ENCODE results near the gene MLEC.

MLEC gene

GRCh38 chr12:120711411-120711810, 24.5 kb downstream of the MLEC start:
- Histone ChIP-seq H4K20me1 (ENCODE audit: insufficient read depth, low read length) (no peaks in the 10 kb centered on the region), H3K79me2 (ENCODE audit: insufficient read depth, low read length) (no peaks in the 10 kb centered on the region), H3K36me3 (ENCODE audit: insufficient read depth, low read length) (peaks cover 28% of the 10 kb centered on the region), H3K9me2 (ENCODE audit: low read depth, low read length) (no peaks in the 10 kb centered on the region), H3K4me1 (ENCODE audit: insufficient read depth, low read length, severe bottlenecking) (peaks cover 29% of the 10 kb centered on the region), H3K9ac (ENCODE audit: low read length) (peak overlapping the region; percentile 91), H2AFZ (ENCODE audit: low read length) (no peak overlapping the region), H3F3A (ENCODE audit: insufficient read depth, low read length) (peaks cover 3% of the 10 kb centered on the region; the same call in 1 of the 2 replicates), H3K9me3 (ENCODE audit: low read length) (no peaks in the 10 kb centered on the region), H3K4me3 (ENCODE audit: low read depth, low read length, poor library complexity, severe bottlenecking) (peak overlapping the region; percentile 89), H3K27ac (ENCODE audit: low read depth, low read length, poor library complexity, severe bottlenecking) (peak overlapping the region; percentile 45), H3K27me3 (ENCODE audit: insufficient read depth, low read length) (no peaks in the 10 kb centered on the region), H3K4me2 (ENCODE audit: low read length) (peak overlapping the region; percentile 66)
- TF ChIP-seq EZH2 (IDR thresholded peaks at IDR 0.05; ENCODE audit: borderline replicate concordance, low read length) (no peak), CTCF (IDR thresholded peaks at IDR 0.05; ENCODE audit: low read length) (no peak)

GRCh38 chr12:120712610-120713009, 25.7 kb downstream of the MLEC start:
- H3K27me3 ChIP-seq (ENCODE audit: insufficient read depth, low read length) = no peaks in the 10 kb centered on the region
- peaks cover 29% of the 10 kb centered on the region for H3K4me1 ChIP-seq (ENCODE audit: insufficient read depth, low read length, severe bottlenecking)
- H3F3A ChIP-seq (ENCODE audit: insufficient read depth, low read length) = peaks cover 3% of the 10 kb centered on the region; the same call in 1 of the 2 replicates
- peak overlapping the region; percentile 13; the same call in 1 of the 2 replicates for H3K9ac ChIP-seq (ENCODE audit: low read length)
- no peak for TF ChIP-seq EZH2 (IDR thresholded peaks at IDR 0.05; ENCODE audit: borderline replicate concordance, low read length)
- TF ChIP-seq CTCF (IDR thresholded peaks at IDR 0.05; ENCODE audit: low read length) = no peak
- H3K4me2 ChIP-seq (ENCODE audit: low read length) = peak overlapping the region; percentile 66; the same call in 1 of the 2 replicates
- H2AFZ ChIP-seq (ENCODE audit: low read length) = no peak overlapping the region
- no peaks in the 10 kb centered on the region for H3K79me2 ChIP-seq (ENCODE audit: insufficient read depth, low read length)
- H3K9me2 ChIP-seq (ENCODE audit: low read depth, low read length) = no peaks in the 10 kb centered on the region
- no peak overlapping the region for H3K4me3 ChIP-seq (ENCODE audit: low read depth, low read length, poor library complexity, severe bottlenecking)
- no peak overlapping the region for H3K27ac ChIP-seq (ENCODE audit: low read depth, low read length, poor library complexity, severe bottlenecking)
- H4K20me1 ChIP-seq (ENCODE audit: insufficient read depth, low read length) = no peaks in the 10 kb centered on the region
- no peaks in the 10 kb centered on the region for H3K9me3 ChIP-seq (ENCODE audit: low read length)
- H3K36me3 ChIP-seq (ENCODE audit: insufficient read depth, low read length) = peaks cover 38% of the 10 kb centered on the region

GRCh38 chr12:120713861-120714482, 27.0 kb downstream of the MLEC start:
- Histone ChIP-seq H3K4me2 (ENCODE audit: low read length) (no peak overlapping the region), H3K4me3 (ENCODE audit: low read depth, low read length, poor library complexity, severe bottlenecking) (no peak overlapping the region), H3K9ac (ENCODE audit: low read length) (no peak overlapping the region), H3K36me3 (ENCODE audit: insufficient read depth, low read length) (peaks cover 49% of the 10 kb centered on the region), H3K27ac (ENCODE audit: low read depth, low read length, poor library complexity, severe bottlenecking) (no peak overlapping the region), H3K79me2 (ENCODE audit: insufficient read depth, low read length) (no peaks in the 10 kb centered on the region), H3F3A (ENCODE audit: insufficient read depth, low read length) (0 out of 2 replicates have a peak, but pooled peaks cover 3% of the 10 kb centered on the region), H3K4me1 (ENCODE audit: insufficient read depth, low read length, severe bottlenecking) (peaks cover 29% of the 10 kb centered on the region), H3K9me2 (ENCODE audit: low read depth, low read length) (no peaks in the 10 kb centered on the region), H2AFZ (ENCODE audit: low read length) (no peak overlapping the region), H3K9me3 (ENCODE audit: low read length) (no peaks in the 10 kb centered on the region), H4K20me1 (ENCODE audit: insufficient read depth, low read length) (no peaks in the 10 kb centered on the region), H3K27me3 (ENCODE audit: insufficient read depth, low read length) (no peaks in the 10 kb centered on the region)
- TF ChIP-seq CTCF (IDR thresholded peaks at IDR 0.05; ENCODE audit: low read length) (peak; percentile 87), EZH2 (IDR thresholded peaks at IDR 0.05; ENCODE audit: borderline replicate concordance, low read length) (no peak)

Measured in OCI-LY1 (cell line).